ENCODE measurements around the gene CRIP2.

DNA sequence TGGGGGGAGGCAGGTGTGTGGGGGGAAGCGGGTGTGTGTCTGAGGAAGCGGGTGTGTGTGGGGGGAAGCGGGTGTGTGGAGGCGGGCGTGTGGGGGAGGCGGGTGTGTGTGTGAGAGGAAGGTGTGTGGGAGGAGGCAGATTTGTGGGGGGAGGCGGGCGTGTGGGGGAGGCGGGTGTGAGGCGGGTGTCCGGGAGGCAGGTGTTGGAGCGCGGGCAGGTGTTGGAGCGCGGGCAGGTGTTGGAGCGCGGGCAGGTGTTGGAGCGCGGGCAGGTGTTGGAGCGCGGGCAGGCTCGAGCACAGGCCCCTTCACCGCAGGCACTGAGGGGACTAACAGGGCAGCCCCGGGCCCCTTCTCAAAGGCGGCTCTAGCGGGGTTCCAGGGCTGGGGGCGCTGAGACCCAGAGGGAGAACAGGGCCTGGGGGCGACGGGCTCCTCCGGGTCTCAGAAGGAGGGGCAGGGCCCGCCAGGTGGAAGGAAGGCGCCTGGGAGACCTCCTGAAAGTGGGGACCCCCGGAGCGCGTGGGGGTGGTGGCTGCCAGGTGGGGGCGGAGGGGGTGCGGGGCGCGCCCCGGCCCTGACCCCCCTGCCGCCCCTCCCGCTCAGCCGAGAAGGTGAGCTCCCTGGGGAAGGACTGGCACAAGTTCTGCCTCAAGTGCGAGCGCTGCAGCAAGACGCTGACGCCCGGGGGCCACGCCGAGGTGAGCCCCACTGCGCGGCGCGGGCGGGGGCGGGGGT is 3.2 kb downstream of the CRIP2 start:
- TF ChIP-seq, protein P1, sequence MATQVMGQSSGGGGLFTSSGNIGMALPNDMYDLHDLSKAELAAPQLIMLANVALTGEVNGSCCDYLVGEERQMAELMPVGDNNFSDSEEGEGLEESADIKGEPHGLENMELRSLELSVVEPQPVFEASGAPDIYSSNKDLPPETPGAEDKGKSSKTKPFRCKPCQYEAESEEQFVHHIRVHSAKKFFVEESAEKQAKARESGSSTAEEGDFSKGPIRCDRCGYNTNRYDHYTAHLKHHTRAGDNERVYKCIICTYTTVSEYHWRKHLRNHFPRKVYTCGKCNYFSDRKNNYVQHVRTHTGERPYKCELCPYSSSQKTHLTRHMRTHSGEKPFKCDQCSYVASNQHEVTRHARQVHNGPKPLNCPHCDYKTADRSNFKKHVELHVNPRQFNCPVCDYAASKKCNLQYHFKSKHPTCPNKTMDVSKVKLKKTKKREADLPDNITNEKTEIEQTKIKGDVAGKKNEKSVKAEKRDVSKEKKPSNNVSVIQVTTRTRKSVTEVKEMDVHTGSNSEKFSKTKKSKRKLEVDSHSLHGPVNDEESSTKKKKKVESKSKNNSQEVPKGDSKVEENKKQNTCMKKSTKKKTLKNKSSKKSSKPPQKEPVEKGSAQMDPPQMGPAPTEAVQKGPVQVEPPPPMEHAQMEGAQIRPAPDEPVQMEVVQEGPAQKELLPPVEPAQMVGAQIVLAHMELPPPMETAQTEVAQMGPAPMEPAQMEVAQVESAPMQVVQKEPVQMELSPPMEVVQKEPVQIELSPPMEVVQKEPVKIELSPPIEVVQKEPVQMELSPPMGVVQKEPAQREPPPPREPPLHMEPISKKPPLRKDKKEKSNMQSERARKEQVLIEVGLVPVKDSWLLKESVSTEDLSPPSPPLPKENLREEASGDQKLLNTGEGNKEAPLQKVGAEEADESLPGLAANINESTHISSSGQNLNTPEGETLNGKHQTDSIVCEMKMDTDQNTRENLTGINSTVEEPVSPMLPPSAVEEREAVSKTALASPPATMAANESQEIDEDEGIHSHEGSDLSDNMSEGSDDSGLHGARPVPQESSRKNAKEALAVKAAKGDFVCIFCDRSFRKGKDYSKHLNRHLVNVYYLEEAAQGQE (IDR thresholded peaks at IDR 0.05; ENCODE audit: low read depth), result no peak
- no peak for TF ChIP-seq RAD21 (IDR thresholded peaks at IDR 0.05; ENCODE audit: low read depth)
- no peak for TF ChIP-seq EP300 (IDR thresholded peaks at IDR 0.05; ENCODE audit: borderline replicate concordance)
- no peak for TF ChIP-seq YY1 (IDR thresholded peaks at IDR 0.05; ENCODE audit: low read depth)
- no peak for TF ChIP-seq TCF12 (IDR thresholded peaks at IDR 0.05; ENCODE audit: low read depth)
- TF ChIP-seq ZBTB7A (IDR thresholded peaks at IDR 0.05; ENCODE audit: low read depth), result no peak
- TF ChIP-seq CEBPB (IDR thresholded peaks at IDR 0.05), result no peak
- TF ChIP-seq TAF1 (IDR thresholded peaks at IDR 0.05; ENCODE audit: low read depth), result no peak
- TF ChIP-seq EGR1 (IDR thresholded peaks at IDR 0.05), result no peak
- TF ChIP-seq, protein P2, sequence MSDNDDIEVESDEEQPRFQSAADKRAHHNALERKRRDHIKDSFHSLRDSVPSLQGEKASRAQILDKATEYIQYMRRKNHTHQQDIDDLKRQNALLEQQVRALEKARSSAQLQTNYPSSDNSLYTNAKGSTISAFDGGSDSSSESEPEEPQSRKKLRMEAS (IDR thresholded peaks at IDR 0.05), result no peak
- TF ChIP-seq FOXM1 (IDR thresholded peaks at IDR 0.05; ENCODE audit: borderline replicate concordance, low read depth), result no peak

All from Ishikawa (cell line).